Measurements from ENCODE around the gene CATSPERE. TPM values are rescaled to one million over a fixed set of nuclear protein-coding genes. Genes with fewer than 3 reads are reported as not detected.

The CATSPERE gene
- total and polyA plus RNA-seq, 9 of the 15 experiments (the other 6 are each of a cell fraction or from before 2014, with no cell fraction given) = 0.06 to 0.16 (median 0.09) TPM; not detected in 3

- peak overlapping the region; percentile 84 to 89; a peak in 3 of 4 replicates for H3K9ac ChIP-seq (ENCODE audit: insufficient read depth in 1 of 2, low read depth in 2 of 2, low read length in 2 of 2)
- 2% methylated on average over 8 of the region's 8 CpGs for WGBS (ENCODE audit: insufficient coverage, low coverage, missing lambda C conversion rate)
- H3K36me3 ChIP-seq (ENCODE audit: control insufficient read depth, insufficient read depth, low read length) = peaks cover 51% of the 10 kb centered on the region
- FAIRE-seq (peak; percentile 40), DNase-seq (ENCODE audit: extremely low read depth in 1 of 4, low spot score in 3 of 4) (peak in 1 of 4 experiments; percentile 38), ATAC-seq (no peak)
- H2AFZ ChIP-seq (ENCODE audit: low read depth, low read length) = 0 out of 2 replicates have a peak overlapping the region, but pooled peaks have one; percentile 7
- TSS peak; percentile 37 for BruUV-seq (replicated peaks)
- H3K4me3 ChIP-seq = peak overlapping the region; percentile 72
- H3K79me2 ChIP-seq (ENCODE audit: control insufficient read depth, insufficient read depth, low read length) = peaks cover 67% of the 10 kb centered on the region
- CTCF ChIA-PET (ENCODE audit: low intra/inter-chr PET ratio) = no interaction called here
- peak overlapping the region; percentile 87 for H3K27ac ChIP-seq (ENCODE audit: extremely low read depth, low read depth, low read length)
- in situ Hi-C loops (cut with MboI) = no loop called here
- H3K9me1 ChIP-seq (ENCODE audit: control insufficient read depth, insufficient read depth, low read length) = no peaks in the 10 kb centered on the region
- no peaks in the 10 kb centered on the region for H3K27me3 ChIP-seq (ENCODE audit: control insufficient read depth in 2 of 2, insufficient read depth in 2 of 2, low read length in 2 of 2)
- H3K9me3 ChIP-seq (replicated peaks; ENCODE audit: control insufficient read depth, insufficient read depth, low read depth, low read length) = peaks cover 8% of the 10 kb centered on the region
- H3K4me1 ChIP-seq (replicated peaks in 1 of 2; ENCODE audit: control insufficient read depth in 2 of 2, insufficient read depth in 2 of 2, low read length in 2 of 2) = peaks cover 9 to 27% of the 10 kb centered on the region in 2 experiments; a peak in 4 of 5 replicates
- POLR2A ChIA-PET = interaction anchor here (0.6 to 1.3 kb wide), 5 partner anchors 16 to 469 kb away, joined by 3 to 5 read pairs (median 3); no protein-coding TSS in a partner anchor
- intact Hi-C loops (cut with micrococcal nuclease) = loop anchor here (2.0 to 5.0 kb wide), 3 partner anchors 83 to 203 kb away; partner anchors contain the start of gene DESI2
- no peaks in the 10 kb centered on the region for H4K20me1 ChIP-seq (replicated peaks; ENCODE audit: control insufficient read depth, insufficient read depth, low read length)
- H3K4me2 ChIP-seq (ENCODE audit: insufficient read depth, low read length) = peak overlapping the region; percentile 89
- no peak for TF ChIP-seq ZNF592 (IDR thresholded peaks at IDR 0.05)
- TF ChIP-seq SAFB2 (IDR thresholded peaks at IDR 0.05; ENCODE audit: borderline replicate concordance, low read depth, low read length, severe bottlenecking) = no peak
- no peak for TF ChIP-seq CHD4 (IDR thresholded peaks at IDR 0.05; ENCODE audit: insufficient read depth, insufficient replicate concordance, low read depth, low read length, poor library complexity, severe bottlenecking)
- peak; percentile 46; the same call in 1 of the 2 replicates for TF ChIP-seq ZBTB40 (IDR thresholded peaks at IDR 0.05)
- no peak for TF ChIP-seq ZBTB40 (CRISPR knock-in tag; IDR thresholded peaks at IDR 0.05)
- peak; percentile 15 for TF ChIP-seq MEIS2 (IDR thresholded peaks at IDR 0.05; ENCODE audit: partially characterized antibody)
Observed at GRCh38 chr1:244449936-244450508, 11.1 kb upstream of the CATSPERE start.
